ENCODE data around the gene MAPT.
"Not testable (repeated sequence)": the region's sequence is repeated elsewhere in the genome, so short reads cannot be mapped to it uniquely, and the experiment has no call there.

MAPT gene

DNA sequence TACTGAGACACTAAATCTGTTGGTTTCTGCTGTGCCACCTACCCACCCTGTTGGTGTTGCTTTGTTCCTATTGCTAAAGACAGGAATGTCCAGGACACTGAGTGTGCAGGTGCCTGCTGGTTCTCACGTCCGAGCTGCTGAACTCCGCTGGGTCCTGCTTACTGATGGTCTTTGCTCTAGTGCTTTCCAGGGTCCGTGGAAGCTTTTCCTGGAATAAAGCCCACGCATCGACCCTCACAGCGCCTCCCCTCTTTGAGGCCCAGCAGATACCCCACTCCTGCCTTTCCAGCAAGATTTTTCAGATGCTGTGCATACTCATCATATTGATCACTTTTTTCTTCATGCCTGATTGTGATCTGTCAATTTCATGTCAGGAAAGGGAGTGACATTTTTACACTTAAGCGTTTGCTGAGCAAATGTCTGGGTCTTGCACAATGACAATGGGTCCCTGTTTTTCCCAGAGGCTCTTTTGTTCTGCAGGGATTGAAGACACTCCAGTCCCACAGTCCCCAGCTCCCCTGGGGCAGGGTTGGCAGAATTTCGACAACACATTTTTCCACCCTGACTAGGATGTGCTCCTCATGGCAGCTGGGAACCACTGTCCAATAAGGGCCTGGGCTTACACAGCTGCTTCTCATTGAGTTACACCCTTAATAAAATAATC lies 119.3 kb downstream of the MAPT start:
- peak; percentile 67 for DNase-seq

DNA sequence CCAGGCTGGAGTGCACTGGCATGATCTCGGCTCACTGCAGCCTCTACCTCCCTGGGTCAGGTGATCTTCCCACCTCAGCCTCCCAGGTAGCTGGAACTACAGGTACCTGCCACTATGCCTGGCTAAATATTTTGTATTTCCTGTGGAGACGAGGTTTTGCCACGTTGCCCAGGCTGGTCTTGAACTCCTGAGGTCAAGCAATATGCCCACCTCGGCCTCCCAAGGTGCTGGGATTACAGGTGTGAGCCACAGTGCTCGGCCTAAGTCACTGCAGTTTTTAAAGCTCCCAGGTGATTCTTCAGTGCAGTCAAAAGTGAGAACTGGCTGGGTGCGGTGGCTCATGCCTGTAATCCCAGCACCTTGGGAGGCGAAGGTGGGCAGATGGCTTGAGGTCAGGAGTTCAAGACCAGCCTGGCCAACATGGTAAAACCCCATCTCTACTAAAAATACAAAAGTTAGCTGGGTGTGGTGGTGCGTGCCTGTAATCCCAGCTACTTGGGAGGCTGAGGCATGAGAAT lies 125.1 kb downstream of the MAPT start:
- DNase-seq: not testable (repeated sequence)

DNA sequence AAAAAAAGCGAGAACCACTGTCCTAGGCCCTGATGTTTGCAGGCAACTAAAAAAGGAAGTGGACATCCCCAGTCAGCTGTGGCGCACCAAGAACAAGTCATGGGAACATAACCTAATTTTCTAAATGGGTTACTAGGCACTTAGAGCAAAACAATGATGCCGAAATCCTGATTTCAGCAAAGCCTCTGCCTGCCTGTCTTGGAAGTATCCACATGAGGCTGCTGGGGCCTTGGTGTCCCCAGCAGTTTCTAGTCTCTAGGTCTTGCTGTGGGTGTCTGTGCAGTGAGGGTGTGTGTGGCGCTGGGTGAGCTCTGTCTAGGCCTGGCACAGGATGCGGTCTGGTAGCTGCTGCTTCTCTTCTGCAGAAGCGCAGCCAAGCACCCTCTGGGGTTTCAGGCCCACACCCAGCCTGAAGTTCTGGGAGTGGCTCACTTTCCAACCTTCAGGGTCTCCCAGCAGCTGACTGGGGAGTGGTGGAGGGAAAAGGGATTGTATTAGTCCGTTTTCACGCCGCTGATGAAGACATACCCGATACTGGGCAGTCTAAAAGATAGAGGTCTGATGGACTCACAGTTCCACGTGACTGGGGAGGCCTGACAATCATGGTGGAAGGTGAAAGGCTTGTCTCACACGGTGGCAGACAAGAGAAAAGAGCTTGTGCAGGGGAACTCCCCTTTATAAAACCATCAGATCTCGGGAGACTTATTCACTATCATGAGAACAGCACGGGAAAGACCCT lies 125.8 kb downstream of the MAPT start:
- no peak for DNase-seq

DNA sequence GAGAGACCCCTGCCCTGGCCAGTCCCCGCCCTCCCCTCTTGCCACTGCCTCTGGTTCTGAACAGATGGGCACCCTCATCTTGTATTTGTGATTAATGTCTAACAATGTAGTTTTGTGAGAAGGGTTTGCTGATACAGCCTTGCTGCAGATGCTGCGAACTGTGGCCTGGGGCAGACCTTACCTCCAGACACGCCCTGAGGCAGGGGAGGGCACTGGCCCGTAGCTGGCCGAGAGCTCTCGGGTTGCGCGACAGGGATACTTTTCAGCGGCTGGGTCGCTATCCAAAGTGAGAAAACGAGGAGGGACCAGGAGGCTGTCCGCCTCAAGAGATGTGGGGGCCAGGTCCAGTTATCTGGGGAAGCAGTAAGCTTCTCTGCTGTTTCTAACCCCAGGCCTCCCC lies 126.6 kb downstream of the MAPT start:
- DNase-seq: no peak

DNA sequence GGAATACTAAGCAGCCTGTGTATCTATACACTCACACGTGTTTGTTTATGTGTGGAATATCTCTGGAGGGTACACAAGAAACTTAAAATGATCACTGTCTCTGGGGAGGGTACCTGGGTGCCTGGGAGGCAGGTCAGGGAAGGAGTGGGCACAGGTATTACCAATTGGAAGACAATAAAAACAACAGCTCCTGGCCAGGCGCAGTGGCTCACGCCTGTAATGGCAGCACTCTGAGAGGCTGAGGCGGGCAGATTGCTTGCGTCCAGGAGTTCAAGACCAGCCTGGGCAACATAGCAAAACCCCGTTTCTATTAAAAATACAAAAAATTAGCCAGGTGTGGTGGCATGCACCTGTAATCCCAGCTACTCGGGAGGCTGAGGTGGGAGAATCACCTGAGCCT lies 129.0 kb downstream of the MAPT start:
- not testable (repeated sequence) for DNase-seq

DNA sequence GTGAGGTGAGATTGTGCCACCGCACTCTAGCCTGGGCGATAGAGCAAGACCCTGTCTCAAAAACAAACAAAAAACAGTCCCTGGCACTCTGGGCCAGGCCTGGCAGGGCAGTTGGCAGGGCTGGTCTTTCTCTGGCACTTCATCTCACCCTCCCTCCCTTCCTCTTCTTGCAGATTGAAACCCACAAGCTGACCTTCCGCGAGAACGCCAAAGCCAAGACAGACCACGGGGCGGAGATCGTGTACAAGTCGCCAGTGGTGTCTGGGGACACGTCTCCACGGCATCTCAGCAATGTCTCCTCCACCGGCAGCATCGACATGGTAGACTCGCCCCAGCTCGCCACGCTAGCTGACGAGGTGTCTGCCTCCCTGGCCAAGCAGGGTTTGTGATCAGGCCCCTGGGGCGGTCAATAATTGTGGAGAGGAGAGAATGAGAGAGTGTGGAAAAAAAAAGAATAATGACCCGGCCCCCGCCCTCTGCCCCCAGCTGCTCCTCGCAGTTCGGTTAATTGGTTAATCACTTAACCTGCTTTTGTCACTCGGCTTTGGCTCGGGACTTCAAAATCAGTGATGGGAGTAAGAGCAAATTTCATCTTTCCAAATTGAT lies 129.5 kb downstream of the MAPT start:
- peak; percentile 50 for DNase-seq

DNA sequence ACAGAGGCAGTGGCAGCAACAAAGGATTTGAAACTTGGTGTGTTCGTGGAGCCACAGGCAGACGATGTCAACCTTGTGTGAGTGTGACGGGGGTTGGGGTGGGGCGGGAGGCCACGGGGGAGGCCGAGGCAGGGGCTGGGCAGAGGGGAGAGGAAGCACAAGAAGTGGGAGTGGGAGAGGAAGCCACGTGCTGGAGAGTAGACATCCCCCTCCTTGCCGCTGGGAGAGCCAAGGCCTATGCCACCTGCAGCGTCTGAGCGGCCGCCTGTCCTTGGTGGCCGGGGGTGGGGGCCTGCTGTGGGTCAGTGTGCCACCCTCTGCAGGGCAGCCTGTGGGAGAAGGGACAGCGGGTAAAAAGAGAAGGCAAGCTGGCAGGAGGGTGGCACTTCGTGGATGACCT lies 130.2 kb downstream of the MAPT start:
- DNase-seq: no peak

DNA sequence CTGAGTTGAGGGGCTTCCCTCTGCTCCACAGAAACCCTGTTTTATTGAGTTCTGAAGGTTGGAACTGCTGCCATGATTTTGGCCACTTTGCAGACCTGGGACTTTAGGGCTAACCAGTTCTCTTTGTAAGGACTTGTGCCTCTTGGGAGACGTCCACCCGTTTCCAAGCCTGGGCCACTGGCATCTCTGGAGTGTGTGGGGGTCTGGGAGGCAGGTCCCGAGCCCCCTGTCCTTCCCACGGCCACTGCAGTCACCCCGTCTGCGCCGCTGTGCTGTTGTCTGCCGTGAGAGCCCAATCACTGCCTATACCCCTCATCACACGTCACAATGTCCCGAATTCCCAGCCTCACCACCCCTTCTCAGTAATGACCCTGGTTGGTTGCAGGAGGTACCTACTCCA lies 130.7 kb downstream of the MAPT start:
- DNase-seq: no peak

DNA sequence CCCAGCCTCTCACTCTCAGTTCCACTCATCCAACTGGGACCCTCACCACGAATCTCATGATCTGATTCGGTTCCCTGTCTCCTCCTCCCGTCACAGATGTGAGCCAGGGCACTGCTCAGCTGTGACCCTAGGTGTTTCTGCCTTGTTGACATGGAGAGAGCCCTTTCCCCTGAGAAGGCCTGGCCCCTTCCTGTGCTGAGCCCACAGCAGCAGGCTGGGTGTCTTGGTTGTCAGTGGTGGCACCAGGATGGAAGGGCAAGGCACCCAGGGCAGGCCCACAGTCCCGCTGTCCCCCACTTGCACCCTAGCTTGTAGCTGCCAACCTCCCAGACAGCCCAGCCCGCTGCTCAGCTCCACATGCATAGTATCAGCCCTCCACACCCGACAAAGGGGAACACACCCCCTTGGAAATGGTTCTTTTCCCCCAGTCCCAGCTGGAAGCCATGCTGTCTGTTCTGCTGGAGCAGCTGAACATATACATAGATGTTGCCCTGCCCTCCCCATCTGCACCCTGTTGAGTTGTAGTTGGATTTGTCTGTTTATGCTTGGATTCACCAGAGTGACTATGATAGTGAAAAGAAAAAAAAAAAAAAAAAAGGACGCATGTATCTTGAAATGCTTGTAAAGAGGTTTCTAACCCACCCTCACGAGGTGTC lies 131.3 kb downstream of the MAPT start:
- DNase-seq: peak; percentile 35

DNA sequence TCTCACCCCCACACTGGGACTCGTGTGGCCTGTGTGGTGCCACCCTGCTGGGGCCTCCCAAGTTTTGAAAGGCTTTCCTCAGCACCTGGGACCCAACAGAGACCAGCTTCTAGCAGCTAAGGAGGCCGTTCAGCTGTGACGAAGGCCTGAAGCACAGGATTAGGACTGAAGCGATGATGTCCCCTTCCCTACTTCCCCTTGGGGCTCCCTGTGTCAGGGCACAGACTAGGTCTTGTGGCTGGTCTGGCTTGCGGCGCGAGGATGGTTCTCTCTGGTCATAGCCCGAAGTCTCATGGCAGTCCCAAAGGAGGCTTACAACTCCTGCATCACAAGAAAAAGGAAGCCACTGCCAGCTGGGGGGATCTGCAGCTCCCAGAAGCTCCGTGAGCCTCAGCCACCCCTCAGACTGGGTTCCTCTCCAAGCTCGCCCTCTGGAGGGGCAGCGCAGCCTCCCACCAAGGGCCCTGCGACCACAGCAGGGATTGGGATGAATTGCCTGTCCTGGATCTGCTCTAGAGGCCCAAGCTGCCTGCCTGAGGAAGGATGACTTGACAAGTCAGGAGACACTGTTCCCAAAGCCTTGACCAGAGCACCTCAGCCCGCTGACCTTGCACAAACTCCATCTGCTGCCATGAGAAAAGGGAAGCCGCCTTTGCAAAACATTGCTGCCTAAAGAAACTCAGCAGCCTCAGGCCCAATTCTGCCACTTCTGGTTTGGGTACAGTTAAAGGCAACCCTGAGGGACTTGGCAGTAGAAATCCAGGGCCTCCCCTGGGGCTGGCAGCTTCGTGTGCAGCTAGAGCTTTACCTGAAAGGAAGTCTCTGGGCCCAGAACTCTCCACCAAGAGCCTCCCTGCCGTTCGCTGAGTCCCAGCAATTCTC lies 132.1 kb downstream of the MAPT start:
- peak; percentile 38 for DNase-seq

DNA sequence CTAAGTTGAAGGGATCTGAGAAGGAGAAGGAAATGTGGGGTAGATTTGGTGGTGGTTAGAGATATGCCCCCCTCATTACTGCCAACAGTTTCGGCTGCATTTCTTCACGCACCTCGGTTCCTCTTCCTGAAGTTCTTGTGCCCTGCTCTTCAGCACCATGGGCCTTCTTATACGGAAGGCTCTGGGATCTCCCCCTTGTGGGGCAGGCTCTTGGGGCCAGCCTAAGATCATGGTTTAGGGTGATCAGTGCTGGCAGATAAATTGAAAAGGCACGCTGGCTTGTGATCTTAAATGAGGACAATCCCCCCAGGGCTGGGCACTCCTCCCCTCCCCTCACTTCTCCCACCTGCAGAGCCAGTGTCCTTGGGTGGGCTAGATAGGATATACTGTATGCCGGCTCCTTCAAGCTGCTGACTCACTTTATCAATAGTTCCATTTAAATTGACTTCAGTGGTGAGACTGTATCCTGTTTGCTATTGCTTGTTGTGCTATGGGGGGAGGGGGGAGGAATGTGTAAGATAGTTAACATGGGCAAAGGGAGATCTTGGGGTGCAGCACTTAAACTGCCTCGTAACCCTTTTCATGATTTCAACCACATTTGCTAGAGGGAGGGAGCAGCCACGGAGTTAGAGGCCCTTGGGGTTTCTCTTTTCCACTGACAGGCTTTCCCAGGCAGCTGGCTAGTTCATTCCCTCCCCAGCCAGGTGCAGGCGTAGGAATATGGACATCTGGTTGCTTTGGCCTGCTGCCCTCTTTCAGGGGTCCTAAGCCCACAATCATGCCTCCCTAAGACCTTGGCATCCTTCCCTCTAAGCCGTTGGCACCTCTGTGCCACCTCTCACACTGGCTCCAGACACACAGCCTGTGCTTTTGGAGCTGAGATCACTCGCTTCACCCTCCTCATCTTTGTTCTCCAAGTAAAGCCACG lies 133.0 kb downstream of the MAPT start:
- DNase-seq: no peak

DNA sequence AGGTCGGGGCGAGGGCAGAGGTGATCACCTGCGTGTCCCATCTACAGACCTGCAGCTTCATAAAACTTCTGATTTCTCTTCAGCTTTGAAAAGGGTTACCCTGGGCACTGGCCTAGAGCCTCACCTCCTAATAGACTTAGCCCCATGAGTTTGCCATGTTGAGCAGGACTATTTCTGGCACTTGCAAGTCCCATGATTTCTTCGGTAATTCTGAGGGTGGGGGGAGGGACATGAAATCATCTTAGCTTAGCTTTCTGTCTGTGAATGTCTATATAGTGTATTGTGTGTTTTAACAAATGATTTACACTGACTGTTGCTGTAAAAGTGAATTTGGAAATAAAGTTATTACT lies 133.6 kb downstream of the MAPT start:
- DNase-seq: no peak

DNA sequence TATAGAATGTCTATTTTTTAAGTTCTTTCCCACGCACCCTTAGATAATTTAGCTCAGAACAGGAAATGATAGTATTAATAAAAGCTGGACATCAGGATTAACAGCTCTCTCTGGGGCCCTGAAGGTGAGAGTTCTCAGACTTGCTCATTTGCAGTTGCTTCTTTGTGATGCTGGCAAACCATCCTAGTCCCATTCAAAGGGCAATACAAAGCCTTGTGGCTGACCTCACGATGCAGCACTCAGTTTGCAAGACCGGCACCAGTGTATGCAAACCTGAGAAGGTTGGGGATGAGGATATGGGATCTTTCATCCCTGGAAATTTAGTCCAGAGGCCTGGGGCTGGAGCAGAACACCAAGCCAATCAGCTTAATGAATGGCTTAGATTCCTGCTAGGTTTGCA lies 134.0 kb downstream of the MAPT start:
- no peak for DNase-seq

DNA sequence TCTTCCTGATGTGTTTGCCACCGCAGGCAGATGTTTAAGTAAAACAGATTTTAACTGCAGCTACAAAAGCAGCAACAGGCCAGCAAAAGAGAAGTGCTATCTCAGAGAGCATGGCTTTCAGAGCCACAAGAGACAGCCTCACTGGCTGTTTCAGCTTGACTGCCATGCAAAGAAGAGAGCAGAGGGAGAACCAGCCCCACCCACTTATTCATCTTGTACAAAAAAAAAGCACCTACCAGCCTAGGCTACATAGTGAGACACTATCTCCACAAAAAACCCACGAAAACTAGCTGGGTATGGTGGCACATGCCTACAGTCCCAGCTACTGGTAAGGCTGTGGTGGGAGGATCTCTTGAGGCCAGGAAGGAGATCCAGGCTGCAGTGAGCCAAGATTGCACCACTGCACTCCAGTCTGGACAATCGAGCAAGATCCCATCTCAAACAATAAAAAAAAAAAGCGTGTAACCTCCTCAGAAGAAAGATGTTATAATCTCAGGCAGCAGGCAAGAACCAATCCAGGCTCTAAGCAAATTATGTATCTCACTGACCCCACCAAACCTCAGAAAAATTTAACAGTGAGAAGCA lies 134.7 kb downstream of the MAPT start:
- no peak for DNase-seq

DNA sequence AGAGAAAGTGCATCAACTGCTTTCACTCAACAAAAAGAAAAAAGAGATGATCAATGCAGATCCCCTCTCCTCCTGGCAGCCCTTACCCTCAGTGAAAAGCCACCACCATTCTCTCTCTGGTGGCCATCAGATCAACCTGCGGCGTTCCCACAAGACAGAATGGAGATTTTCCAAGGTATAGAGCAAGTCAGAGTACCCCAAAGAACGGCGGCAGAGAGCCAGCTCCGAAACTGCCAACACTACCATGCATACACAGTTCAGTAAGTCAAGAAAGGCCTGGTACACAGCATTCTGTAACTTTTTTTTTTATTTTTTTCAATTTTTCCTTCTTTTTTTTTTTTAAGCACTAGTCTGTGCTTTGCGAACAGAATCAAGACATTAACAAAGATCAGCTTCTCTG lies 135.3 kb downstream of the MAPT start:
- no peak for DNase-seq

DNA sequence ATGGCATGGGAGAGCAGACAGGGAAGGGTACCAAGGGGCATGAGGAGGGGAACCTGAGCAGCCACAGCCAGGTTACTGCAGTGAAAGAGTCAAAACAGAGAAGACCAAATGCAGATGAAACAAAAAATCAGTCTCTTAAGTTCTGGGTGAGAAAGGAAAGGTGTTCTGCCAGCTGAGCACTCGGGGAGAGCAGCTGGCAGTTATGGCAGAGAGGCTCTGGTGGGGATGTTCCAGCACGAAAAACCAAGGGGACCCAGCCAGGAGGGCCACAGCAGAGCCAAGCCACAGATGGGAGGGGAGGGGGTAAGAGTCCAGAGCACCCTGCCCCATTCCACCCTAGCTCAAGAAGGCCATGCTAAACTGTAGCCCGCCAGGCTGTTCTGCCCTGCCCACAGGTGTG lies 136.4 kb downstream of the MAPT start:
- no peak for DNase-seq

DNA sequence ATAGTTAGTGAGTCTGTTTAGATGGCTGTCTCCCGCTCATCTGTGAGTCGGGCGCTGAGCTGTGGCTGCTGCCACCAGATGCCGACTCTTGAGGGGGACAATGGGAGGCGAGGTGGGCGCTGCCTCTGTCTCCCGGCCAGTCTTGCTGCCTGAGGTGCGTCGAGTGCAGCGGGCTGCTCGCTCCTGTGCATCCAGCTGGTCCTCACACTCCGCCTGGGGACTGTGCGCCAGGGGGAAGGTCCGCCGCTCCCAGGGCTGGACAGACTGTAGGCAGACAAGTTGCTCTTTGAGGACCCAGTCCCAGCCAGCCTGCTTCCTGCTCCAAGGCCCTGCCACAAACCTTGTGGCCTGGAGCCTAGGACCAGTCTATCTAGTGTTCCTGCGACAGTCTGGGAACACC lies 137.1 kb downstream of the MAPT start:
- no peak for DNase-seq

DNA sequence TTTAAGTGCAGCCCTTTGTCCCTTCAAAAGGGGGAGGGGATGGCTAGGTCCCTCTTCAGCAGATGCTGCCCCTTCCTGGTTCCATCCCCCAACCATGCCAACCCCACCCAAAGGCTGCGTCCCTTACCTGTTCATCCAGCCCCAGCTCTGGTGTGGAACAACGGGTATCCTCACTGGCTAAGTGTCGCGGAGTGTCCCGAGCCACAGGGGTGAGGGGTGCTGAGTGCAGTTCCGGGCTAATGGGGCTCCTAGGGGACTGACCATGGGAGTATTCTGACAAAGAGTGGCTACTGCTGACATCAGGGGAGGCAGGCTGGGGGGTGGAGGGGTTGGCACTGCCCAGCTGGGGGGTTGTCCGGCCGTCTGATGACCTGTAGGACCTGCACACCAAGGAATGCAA lies 137.6 kb downstream of the MAPT start:
- DNase-seq: no peak

DNA sequence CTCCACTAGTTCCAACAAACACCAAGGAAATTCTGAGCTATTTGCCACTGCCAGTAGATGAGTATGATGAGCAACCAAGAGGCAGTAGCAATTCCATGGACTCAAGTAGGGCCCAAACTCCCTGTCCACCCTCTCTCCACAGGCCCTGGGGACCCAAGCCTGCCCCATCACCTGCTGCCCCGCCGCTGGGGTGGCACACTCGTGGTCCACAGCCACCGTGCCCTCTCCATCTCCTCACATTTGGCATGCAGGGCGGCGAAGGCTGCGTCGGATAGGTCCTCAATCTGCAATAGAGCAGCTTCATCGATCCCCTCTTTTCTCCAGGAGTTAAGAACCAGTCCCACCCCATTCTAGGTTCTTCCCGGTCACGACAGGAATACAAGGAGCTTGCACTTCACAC lies 138.6 kb downstream of the MAPT start:
- DNase-seq: no peak

DNA sequence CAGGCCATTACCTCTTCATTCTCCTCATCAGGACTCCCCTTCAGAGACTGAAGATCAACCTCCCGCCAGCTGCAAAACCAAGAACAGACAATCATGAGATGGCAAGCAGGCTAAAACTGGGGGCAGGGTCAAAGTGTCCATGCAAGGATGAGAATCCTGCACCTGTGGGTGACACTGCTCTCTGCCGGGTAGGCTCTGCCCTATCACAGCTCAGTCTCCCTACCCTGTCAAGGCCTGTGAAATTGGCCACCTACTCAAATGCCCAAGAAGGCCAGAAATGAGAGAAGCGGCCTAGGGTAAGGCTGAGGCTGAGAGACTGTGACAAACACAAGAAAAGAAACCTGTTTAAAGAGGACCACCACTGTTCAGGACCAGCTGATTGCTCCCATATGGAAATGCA lies 139.0 kb downstream of the MAPT start:
- no peak for DNase-seq
